ENCODE data around the gene PTGR2.
A peak's percentile ranks its signal among the peaks of the same experiment; 100 is the strongest.
"Not testable (repeated sequence)": the region's sequence is repeated elsewhere in the genome, so short reads cannot be mapped to it uniquely, and the experiment has no call there.

PTGR2 gene

GRCh38 chr14:73851567-73852382 is at the start of gene PTGR2:
Gene PTGR2 (plus strand): TSS chr14:73851831. CDS start chr14:73858863, 7,032 bp downstream.
- DNase-seq (ENCODE audit: low spot score), result peak; percentile 95

DNA sequence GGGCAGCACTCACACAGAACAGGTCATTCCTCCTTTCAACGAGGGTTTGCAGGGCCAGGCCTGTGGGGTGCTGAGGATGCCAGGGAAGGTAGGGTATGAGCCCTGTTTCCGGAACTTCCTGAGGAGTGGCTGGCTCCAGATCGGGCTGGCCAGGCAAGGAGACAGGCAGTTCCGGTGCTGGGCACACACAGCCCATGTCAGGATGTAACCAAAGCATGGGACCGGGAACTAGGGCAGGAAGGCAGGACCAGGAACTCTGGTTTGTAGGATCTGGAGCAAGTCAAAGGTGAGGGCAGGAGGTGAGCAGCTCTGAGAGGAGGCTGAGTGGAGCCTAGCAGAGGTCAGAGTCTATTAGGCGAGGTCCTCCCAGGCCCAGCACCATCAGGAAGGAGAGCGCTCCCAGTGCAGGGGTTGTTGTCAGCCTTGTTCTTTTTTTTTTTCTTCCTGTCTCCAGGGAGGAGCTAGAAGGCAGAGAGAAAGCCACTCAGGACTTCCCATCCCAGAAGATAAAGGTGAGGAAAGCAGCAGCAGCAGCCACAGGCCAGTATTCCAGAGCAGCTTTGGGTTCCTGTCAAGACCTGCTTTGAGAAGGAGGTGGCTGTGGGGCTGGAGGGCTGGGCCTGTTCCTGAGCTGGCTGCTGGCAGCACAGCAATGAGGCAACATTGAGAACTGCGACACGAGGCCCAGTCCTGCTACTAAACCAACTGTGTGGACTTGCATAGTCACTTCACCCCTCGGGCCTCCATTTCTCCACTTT is 49.0 kb upstream of the PTGR2 start:
- no peak for DNase-seq (ENCODE audit: low spot score)

DNA sequence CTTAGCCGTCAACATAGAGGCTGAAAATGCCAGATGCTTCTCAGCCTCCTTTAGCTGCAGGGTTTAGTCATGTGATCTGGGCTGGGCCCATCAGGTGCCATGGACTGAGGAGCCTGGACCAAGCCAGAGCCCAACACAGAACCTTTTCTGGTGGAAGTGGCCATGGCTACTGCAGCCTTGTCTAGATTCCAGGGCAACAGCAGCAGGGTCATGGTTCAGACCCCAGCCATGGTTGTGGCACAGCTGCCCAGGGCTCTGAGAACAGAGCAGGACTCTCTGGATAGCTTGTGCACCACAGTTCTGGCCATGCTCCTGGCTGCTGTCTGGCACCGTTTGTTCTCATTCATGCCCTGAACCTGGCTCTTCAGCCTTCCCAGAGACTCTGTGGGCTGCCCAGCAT is 47.0 kb upstream of the PTGR2 start:
- no peak for DNase-seq (ENCODE audit: low spot score)

DNA sequence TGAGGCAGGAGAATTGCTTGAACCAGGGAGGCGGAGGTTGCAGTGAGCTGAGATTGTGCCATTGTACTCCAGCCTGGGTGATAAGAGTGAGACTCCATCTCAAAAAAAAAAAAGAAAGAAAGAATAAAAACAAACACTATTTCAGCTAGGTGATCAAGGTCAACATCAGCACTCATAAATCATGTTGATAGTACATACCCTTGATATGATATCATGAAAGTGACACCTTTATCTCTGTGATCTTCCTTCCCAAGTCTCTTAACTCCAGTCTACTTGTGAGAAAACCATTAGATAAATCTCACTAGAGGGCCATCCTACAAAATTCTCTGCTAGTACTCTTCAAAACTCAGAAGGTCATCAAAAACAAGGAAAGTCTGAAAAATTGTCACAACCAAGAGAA is 44.2 kb upstream of the PTGR2 start:
- DNase-seq (ENCODE audit: low spot score), result no peak

DNA sequence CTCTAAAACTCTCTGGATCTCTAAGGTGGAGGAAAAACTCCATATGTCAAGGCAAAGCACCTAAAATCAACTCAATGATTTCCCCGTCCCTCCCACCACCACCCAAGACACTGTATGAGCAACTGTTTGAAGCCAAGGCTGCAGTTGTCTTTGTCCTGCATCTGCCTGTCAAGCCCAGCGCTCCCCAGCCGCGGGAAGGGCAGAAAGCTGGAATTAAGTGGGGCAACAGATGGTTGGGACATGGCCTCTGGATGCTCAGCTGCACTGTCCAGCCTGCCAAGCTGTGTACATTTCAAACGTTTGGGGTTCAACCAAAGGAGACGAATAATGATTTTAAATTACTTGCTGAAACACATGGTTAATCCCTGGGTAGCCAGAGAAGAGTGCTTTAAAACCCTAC is 42.2 kb upstream of the PTGR2 start:
- no peak for DNase-seq (ENCODE audit: low spot score)

DNA sequence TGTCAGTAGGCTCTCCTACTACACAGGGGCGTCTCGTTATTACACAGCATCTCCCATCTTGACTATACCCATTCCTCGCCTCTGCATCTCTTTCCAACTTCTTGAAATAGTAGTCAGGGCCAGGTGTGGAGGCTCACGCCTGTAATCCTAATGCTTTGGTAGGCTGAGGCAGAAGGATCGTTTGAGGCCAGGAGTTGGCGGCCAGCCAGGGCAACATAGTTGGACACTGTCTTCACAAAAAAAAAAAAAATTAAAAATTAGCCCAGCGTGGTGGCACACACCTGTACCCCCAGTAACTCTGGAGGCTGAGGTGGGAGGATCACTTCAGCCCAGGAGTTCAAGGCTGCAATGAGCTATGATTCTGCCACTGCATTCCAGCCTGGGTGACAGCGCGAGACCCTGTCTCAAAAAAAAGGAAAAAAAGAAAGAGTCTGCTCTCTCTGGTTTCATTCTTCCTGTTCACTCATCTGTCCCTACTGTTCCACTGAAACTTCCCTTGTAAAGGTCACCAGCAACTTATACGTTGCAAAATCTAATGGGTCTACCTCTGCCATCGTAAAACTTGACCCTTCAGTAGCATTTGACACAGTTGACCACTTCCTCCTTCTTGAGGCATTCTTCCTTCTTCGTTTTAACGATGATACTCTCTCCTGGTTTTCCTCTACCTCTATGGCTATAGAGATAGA is 41.0 kb upstream of the PTGR2 start:
- no peak for DNase-seq (ENCODE audit: low spot score)

DNA sequence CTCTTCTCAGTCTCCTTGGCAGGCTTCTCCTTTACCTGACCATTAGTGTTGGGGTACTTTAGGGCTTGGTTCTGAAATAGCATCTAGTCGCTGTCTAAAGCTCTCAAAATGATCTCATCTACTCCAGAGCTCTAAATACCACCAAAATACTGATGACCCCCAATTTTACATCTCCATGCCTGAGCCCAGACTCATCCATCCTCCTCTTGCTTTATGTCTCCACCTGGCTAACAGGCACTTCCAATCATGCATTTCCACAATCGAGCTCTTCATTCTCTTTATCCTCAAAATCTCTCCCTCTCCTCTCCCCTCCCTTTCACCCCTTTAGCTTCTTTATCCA is 40.5 kb upstream of the PTGR2 start:
- DNase-seq (ENCODE audit: low spot score), result no peak

- no peak for DNase-seq (ENCODE audit: low spot score)
Measured at GRCh38 chr14:73814153-73814552, 37.5 kb upstream of the PTGR2 start.

DNA sequence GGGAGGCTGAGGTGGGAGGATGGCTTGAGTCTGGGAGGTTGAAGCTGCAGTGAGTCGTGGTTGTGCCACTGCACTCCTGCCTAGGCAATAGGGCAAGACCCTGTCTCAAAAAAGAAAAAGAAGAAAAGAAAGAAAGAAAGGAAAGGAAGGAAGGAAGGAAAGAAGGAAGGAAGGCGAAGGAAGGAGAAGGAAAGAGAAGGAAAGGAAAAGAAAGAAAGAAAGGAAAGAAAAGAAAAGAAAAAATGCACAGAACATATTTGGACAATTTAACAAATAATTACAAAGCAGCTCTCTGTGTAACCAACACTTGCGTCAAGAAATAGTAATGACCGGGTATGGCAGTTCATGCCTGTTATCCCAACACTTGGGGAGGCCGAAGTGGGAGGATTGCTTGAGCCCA is 35.8 kb upstream of the PTGR2 start:
- no peak for DNase-seq (ENCODE audit: low spot score)

DNA sequence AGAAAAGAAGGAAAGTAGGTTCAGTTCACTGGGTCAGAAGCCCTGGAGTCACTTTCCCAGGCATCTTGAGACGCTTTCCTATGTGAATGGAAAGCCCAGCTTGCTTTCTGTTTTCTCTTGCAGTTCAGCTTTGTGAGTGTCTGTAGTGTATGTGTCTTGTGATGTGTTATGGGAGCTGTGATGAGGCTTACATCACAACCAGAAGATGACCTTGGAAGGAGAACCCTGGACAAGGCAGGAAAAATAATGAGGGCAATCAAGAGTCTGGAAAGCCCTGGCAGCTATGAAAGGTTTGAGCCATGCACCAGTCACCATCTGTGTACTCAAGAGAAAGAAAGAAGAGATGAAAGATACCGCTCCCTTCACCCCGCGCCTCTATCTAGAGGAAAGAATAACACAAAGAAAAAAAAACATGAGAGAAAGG is 35.2 kb upstream of the PTGR2 start:
- DNase-seq (ENCODE audit: low spot score), result no peak

GRCh38 chr14:73817020-73817655 is 34.5 kb upstream of the PTGR2 start:
- no peak for DNase-seq (ENCODE audit: low spot score)

- DNase-seq (ENCODE audit: low spot score), result no peak
Measured at GRCh38 chr14:73818821-73819220, 32.8 kb upstream of the PTGR2 start.

GRCh38 chr14:73820631-73821030 is 31.0 kb upstream of the PTGR2 start:
- no peak for DNase-seq (ENCODE audit: low spot score)

GRCh38 chr14:73823339-73823885 is 28.2 kb upstream of the PTGR2 start:
- no peak for DNase-seq (ENCODE audit: low spot score)

- no peak for DNase-seq (ENCODE audit: low spot score)
Measured at GRCh38 chr14:73824127-73824526, 27.5 kb upstream of the PTGR2 start.

- DNase-seq (ENCODE audit: low spot score), result no peak
Measured at GRCh38 chr14:73824536-73824935, 27.1 kb upstream of the PTGR2 start.

GRCh38 chr14:73825551-73826188 is 26.0 kb upstream of the PTGR2 start:
- peak; percentile 81 for DNase-seq (ENCODE audit: low spot score)

DNA sequence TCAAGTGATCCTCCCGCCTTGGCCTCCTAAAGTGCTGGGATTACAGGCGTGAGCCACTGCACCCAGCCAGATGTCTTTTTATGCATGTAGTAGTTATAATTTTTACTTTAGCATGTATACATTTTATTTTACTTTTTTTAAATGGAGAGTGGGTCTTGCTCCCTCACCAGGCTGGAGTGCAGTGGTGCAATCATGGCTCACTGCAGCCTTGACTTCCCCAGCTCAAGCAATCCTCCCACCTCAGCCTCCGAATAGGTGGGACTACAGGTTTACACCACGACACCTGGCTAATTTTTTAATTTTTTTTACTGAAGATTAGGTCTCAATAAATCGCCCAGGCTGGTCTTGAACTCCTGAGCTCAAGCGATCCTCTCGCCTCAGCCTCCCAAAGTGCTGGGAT is 24.4 kb upstream of the PTGR2 start:
- DNase-seq (ENCODE audit: low spot score), result not testable (repeated sequence)

GRCh38 chr14:73829071-73829470 is 22.6 kb upstream of the PTGR2 start:
- no peak for DNase-seq (ENCODE audit: low spot score)

- no peak for DNase-seq (ENCODE audit: low spot score)
Measured at GRCh38 chr14:73829526-73830431, 21.9 kb upstream of the PTGR2 start.

DNA sequence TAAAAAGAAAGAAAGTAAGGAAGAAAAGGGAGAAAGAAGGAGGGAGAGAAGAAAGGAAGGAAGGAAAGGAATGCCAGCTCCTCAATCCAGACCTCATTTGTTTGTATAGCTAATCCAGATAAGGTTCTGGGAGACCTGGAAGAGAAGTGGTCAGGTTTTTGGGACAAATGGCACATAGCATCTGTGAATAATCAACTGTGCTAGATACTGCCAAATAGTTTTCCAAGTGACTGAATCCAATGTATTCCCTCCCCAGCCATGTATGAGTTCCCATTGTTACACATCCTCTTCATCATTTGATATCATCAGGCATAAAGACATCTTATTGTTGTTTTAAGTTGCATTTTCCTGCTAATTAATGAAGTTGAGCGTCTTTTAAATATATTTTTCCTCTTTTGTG is 18.6 kb upstream of the PTGR2 start:
- no peak for DNase-seq (ENCODE audit: low spot score)
